NCI-H146 treated with DMSO at 0.1 percent for 48 hours (cell line): ENCODE results near the gene TIMMDC1.
A peak's percentile ranks its signal among the peaks of the same experiment; 100 is the strongest.
"Not testable (repeated sequence)": the region's sequence is repeated elsewhere in the genome, so short reads cannot be mapped to it uniquely, and the experiment has no call there.

Experiments used
- DNase-seq: peaks from one replicate; lab custom pipeline; 2025; ENCODE audit not compliant: unreplicated experiment; lab: John Stamatoyannopoulos, UW

TIMMDC1 gene

GRCh38 chr3:119553823-119554415 lies 55.6 kb downstream of the TIMMDC1 start:
- no peak for DNase-seq

DNA sequence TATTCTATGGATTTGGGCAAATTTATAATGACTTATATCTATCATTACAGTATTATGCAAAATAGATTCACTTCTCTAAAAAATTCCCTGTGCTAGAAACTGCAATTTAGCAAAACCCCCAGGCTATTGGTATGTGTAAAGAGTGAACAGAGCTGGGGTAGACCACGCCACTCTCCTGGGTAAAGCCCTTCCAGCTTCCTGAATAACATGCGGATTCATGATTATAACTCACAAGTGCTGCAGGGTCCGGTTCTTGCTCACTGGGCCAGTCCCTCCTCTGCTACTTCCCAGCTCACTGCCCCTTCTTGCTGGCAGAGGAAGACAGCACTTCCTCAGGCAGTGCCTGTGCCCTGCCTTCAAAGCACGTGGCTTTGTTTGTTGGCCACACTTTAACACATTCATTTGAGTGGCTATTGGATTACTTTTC lies 57.0 kb downstream of the TIMMDC1 start:
- DNase-seq, result no peak

DNA sequence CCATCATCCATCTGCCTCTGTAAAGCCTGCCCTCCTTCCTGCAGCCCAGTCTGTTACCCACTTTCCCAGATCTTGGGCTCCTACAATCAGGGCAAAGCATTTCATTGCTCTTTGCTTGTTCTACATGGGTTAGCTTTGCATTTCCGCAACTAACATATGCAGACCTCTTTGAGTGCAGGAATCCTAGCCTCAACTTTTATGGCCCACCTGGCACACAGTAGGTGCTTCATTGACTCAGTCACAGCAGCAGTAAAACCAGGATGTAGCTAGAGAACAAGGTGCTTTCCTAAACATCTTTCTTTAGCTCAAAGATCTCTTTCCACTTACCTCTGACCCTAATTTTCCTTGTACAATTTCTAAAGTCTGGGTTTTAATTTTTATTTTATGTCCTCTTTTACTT lies 57.6 kb downstream of the TIMMDC1 start:
- no peak for DNase-seq

DNA sequence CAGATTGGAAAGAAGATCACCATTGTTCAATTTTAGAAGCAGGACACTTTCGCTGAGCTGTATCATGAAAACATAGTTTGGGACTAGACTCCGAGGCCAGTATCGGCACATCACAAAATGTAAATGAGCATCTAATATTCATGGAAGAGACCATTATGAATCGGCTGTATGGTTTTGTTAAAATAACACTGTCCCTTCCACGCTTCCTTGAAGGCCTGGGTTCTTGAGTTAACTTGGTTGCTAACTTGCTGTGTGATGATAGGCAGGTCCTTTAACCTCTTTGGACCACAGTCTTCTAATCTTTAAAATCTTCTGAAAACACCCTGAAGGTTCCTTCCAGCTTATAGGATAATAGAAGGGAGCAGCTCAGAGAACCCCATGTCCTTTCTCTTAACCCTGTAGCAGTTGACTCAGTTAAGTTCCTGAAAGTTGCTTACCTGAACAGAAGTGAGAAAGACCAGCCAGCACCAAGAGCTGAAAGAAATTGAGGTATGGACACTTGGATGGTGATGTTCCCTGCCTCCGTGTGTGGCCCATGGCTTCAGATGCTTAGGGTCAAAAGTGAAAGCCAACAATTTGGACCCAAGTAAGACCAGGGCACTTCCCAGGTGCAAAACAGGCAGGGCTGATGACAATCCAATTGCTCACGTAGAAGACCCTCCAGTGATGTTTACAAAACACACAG lies 59.0 kb downstream of the TIMMDC1 start:
- no peak for DNase-seq

DNA sequence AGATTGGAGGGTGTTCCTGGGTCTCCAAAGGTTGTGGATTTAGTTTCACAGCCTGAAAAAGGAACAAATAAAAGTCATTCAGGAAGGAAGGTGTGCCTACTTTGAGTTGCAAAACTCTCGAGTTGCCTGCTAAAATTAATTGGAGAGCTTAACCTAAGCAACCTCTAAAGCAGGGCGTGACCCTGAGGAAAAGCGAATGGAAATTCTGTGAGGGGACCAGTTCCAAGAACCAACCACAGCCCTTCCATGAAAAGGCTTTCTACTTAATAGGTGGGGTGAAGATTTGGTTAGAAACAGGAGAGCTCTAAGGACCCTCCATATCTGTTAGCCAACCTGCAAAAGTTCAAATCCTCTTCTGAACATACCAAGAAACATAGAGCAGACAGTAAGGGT lies 59.5 kb downstream of the TIMMDC1 start:
- no peak for DNase-seq

- no peak for DNase-seq
Observed at GRCh38 chr3:119558626-119559317, 60.4 kb downstream of the TIMMDC1 start.

- DNase-seq, result peak; percentile 45
Observed at GRCh38 chr3:119559441-119559963, 61.2 kb downstream of the TIMMDC1 start, which contains the start of gene CD80. Gene CD80, minus strand, starts transcription at chr3:119559614. Its CDS starts 1,886 bp downstream, at chr3:119557728.

GRCh38 chr3:119560160-119560559 lies 61.8 kb downstream of the TIMMDC1 start:
- DNase-seq, result no peak

- no peak for DNase-seq
Observed at GRCh38 chr3:119562307-119562961, 64.1 kb downstream of the TIMMDC1 start.

DNA sequence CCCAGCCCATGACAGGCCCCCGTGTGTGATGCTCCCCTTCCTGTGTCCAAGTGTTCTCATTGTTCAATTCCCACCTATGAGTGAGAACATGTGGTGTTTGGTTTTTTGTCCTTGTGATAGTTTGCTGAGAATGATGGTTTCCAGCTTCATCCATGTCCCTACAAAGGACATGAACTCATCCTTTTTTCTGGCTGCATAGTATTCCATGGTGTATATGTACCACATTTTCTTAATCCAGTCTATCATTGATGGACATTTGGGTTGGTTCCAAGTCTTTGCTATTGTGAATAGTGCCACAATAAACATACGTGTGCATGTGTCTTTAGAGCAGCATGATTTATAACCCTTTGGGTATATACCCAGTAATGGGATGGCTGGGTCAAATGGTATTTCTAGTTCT lies 65.0 kb downstream of the TIMMDC1 start:
- not testable (repeated sequence) for DNase-seq

DNA sequence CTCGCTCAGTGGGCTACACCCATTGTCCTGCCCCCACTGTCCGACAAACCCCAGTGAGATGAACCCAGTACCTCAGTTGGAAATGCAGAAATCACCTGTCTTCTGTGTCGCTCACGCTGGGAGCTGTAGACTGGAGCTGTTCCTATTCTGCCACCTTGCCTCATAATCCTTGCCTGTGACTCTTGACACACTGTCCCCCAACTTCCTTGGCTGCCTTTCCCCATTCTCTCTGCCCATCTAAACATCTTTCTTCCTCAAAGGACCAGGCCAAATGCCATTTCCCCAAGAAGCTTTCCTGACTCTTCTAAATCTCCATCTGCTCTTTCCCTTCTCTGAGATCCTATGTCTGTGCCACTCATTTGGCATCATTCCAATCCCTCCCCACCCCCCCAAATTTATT lies 70.8 kb downstream of the TIMMDC1 start:
- no peak for DNase-seq

DNA sequence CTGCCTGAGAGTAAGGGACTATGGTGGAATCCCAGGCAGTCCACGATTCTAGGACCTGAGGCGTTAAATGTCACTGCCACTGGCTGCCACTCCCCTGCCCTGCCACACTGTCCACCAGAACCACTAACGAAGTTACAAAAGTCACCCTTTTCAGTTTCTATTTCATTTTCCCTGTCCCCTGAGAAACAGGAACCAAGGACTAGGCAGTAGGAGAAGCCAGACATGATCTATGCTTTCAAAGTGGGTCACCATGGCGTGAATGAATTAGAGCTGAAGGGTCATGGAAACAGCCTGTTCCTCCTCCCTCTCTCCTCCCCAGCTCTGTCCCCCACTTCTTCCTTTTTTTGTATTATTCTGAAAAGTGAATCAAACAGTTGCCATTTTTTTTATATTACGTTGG lies 71.9 kb downstream of the TIMMDC1 start:
- DNase-seq, result no peak

DNA sequence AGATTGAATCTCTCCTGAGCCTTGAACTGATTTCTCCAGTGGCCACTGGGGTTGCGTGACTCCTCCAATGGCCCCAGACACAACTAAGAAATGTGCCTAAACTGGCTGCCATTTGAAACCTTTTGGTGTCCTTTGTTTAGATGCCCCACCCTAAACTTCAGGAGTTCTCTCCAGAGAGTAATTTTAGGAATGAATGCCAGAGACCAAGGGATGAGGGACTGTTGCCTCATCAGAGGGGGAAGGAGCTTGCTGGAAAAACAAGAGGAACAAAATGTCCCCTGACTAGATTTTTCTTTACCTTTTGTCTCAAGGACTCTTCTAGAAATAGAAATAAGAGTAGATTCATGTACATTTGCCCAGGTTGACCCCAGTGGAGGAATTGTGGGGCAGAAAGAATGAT lies 72.9 kb downstream of the TIMMDC1 start:
- DNase-seq, result no peak

DNA sequence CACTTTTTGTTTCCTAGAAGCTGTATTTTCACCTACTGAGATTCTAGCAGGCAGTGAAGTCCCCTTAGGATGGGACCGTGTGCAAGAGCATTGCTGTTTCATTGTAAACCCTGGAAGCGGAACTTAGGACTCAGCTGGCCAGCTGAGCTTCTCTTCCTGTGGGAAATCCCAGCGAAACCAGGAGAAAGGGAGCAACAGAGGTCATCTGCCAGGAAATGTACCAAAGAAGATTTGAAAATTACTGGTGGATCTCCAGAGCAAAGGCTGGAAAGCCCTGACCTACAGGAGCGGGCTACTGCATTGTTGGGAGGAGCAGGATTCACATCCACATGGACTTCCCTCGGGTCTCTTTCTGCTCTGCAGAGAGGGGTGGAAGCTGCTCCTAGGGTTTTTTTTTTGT lies 73.3 kb downstream of the TIMMDC1 start:
- DNase-seq, result no peak
